Fibroblast of the aortic adventitia (primary cell): ENCODE data around the gene DNAJC12. TPM values are rescaled to one million over a fixed set of nuclear protein-coding genes. Genes with fewer than 3 reads are reported as not detected.

Experiments used
- DNase-seq: peaks from one replicate; pipeline ENCODE4 v3.0.0-alpha.2; 2010; ENCODE audit warnings: low read depth
- H3K4me3 ChIP-seq: 2 replicates; pipeline ENCODE4 v1.5.1; 2011; ENCODE audit warnings: low read depth, mild to moderate bottlenecking, control low read depth, low read length, moderate library complexity
- CTCF ChIP-seq: IDR thresholded peaks from 2 replicates; pipeline ENCODE4 v1.5.1; 2011; ENCODE audit warnings: mild to moderate bottlenecking, low read length, control low read depth, inconsistent platforms; ENCODE audit not compliant: insufficient read depth
- total RNA-seq: library from RNA; depleted of rRNA; stranded (reverse); fragments of >200 nt; gene quantifications from 2 replicates; pipeline ENCODE4 v1.2.3, GENCODE V29; 2012; ENCODE audit warnings: low replicate concordance

The DNAJC12 gene
- total RNA-seq, 1 donor, result 1.1 TPM

- H3K4me3 ChIP-seq, result no peak overlapping the region
- no peak for DNase-seq
- no peak for TF ChIP-seq CTCF
Observed at GRCh38 chr10:67818323-67818722, 19.7 kb downstream of the DNAJC12 start.

GRCh38 chr10:67816719-67817118, 21.3 kb downstream of the DNAJC12 start:
- no peak overlapping the region for H3K4me3 ChIP-seq
- TF ChIP-seq CTCF, result no peak
- DNase-seq, result no peak

- no peak overlapping the region for H3K4me3 ChIP-seq
- peak; percentile 37 for DNase-seq
- TF ChIP-seq CTCF, result no peak
Observed at GRCh38 chr10:67815571-67816059, 22.4 kb downstream of the DNAJC12 start.

- no peak overlapping the region for H3K4me3 ChIP-seq
- no peak for DNase-seq
- TF ChIP-seq CTCF, result no peak
Observed at GRCh38 chr10:67812007-67812406, 26.0 kb downstream of the DNAJC12 start.

GRCh38 chr10:67809107-67809506, 28.9 kb downstream of the DNAJC12 start:
- TF ChIP-seq CTCF, result no peak
- no peak for DNase-seq
- H3K4me3 ChIP-seq, result no peak overlapping the region

GRCh38 chr10:67808704-67809103, 29.3 kb downstream of the DNAJC12 start:
- DNase-seq, result no peak
- no peak overlapping the region for H3K4me3 ChIP-seq
- TF ChIP-seq CTCF, result no peak

- H3K4me3 ChIP-seq, result no peak overlapping the region
- no peak for TF ChIP-seq CTCF
- no peak for DNase-seq
Observed at GRCh38 chr10:67807855-67808456, 30.0 kb downstream of the DNAJC12 start.
